Stimulated activated CD4-positive, alpha-beta T cell treated with anti-CD3 and anti-CD28 coated beads, TNF-alpha, amount 100 ng/mL, for 24 hours (primary cell): ENCODE data around the gene OSBPL2.

Source experiments
- DNase-seq, 3 experiments: peaks; one replicate each; pipeline ENCODE4 v3.0.0-alpha.2; 2020; ENCODE audit warnings: low read depth in 3 of 3

The OSBPL2 gene

DNA sequence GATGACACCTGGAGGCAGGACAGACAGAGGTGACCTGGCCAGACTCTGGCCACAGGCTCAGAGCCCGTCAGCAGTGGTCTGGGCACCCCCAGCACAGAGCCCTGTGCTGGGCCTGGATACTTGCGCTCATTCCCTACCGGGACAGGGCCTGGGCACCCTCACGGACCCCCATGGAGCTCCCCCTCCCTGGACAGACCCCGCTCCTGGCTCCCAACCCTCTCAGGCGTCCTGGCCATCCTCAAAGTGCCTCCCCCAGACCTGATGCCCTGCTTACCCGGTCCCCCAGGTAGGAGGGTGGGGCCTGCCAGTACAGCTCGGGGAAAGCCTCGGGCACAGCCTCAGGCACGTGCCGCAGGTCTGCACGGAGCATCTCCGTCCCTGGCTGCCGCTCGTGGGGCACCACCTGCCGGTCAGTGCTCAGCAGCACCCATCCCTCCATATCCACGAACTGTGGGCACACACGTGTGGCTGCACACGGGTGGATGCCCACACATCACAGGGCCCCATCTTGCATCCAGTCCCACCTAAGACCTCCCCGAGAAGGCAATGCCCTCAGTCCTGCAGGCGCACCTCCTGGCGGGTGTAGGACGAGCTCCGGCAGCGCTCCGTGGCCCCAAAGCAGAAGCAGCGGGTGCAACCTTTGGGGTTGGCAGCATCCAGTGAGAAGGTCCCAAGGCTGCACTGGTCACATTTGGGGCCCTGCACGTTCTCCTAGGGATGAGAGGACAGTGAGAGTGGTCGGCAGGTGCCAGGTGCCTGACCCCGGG lies 88.8 kb downstream of the OSBPL2 start:
- DNase-seq, result no peak

GRCh38 chr20:62327726-62328495 lies 89.6 kb downstream of the OSBPL2 start:
- DNase-seq, result no peak

DNA sequence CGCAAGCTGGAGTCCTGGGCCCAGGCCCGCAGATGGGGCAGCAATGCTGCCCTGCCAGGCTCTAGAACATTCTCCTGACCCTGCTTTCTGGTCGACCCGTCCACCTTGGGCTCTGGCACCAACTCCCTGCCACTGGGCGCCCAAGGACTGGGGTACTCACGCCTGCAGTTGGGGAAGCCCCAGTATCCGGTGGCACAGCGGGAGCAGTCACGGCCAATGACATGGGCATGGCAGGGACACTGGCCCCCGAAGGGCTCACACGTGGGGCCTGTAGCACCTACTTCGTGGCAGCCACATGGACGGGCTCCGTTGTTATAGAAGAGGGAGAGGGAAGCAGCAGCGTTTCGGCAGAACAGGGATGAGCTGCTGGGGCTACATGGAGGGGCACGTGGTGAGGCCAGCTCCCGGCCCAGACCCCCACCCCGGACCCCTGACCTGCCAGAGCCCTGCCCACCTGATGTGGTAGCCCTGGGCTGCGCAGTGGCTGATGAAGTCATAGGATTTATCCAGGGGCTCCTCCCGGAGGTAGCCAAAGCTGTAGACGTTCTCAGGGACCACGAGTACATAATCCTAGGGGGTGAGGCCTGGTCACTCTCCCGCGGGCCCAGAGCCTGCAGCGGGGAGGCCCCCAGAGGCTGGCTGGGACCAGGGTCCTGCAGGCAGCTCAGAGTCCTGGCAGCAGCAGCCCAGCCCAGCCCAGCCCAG lies 90.5 kb downstream of the OSBPL2 start:
- DNase-seq, result no peak

DNA sequence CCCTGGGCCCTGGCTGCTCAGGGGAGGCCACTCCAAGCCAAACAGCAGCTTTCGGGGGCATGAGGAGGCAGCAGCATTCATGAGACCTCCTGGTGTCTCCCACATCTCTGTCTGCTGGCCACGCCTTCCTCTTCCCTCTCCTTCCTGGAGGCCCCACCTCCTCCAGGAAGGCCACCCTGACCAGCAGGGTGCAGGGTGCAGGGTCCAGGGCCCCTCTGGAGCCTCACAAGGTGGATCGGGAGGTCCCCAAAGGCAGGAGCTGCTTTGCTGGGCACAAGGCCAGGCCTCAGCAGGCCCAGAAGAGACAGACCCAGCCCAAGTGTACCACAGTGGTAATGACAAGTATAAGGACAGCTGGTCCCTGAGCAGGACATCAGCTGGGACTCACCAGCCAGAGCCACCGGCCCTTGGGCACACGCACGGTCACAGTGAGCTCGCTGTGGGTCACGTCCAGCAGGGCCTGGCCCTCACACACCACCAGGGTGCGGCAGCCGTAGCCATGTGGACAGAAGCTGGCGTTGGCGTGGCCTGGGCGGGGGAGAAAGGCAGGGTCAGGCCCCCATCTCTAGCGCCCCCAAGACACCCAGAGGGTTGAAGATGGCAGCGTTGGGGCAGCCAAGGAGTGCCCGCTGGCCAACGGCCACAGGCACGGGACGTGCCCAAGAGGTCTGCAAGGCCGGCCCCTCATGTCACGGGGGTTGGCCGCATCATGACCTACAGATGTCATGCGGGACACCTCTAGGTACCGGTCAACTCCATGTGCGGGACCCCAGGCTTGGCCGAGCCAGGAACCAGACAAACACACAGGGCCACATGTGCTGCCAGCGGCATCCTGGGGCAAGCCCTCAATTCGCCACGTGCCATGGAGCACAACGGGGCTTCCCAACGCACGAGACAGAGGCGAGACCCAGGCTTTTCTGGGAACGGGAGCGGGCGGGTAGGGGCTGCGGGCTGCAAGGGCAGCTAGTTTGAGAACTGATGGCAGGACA lies 91.4 kb downstream of the OSBPL2 start:
- no peak for DNase-seq

GRCh38 chr20:62330576-62331317 lies 92.4 kb downstream of the OSBPL2 start:
- no peak for DNase-seq

GRCh38 chr20:62331347-62331746 lies 93.0 kb downstream of the OSBPL2 start:
- no peak for DNase-seq

DNA sequence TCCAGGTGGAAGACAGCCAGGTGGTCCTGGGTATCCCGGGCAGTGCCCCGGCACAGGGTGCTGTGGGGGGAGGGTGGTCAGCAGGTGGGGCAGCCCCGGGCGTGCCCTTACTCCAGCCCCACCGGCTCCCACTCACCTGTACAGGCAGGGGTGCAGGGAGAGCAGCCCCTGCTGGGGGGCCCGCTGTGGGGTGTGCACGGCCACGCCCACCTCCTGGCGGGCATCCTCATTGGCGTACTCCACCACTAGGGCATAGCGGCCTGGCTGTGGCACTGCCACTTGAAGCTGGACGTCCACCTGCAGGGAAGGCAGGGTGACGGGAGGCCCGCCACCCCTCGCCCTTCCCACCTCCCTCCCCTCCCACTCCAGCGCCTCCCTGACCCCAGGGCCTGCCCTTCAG lies 94.1 kb downstream of the OSBPL2 start:
- no peak for DNase-seq

DNA sequence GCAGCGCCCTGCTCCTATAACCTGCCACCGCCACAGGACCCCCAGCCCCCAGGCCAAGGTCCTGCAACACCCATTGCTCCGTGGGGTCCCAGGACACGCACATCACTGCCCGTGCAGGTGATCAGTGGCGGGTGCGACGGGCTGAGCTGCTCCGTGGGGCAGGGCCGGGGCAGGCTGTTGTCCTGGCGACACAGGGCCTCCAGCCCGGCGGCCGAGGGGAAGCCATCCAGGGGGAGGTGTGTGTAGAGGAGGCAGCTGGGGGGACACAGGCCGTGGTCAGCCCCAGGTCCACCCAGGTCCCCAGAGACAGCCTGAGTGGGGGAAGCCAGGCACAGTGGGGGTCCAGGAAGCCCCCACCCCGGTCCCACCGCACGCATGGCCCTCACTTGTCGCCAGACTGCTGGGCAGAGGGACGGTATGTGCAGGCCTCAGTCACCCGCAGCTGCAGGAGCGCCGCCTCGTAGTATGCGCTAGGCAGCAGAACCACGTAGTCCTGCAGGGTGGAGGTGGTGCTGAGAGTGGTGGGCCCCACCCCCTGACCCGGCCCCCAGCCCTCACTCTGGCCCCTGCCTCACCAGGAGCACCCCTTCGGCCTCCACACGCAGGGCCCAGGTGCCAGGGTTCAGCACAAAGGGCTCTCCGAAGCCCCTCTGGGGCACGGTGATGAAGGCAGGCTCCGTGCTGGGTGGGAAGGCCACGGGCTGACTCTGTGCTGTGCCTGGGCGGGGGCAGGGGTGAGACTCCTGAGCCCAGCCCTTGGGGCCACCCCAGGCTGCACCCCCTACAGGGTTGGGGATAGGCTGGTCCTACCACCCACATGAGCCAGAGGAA lies 94.9 kb downstream of the OSBPL2 start:
- no peak for DNase-seq

DNA sequence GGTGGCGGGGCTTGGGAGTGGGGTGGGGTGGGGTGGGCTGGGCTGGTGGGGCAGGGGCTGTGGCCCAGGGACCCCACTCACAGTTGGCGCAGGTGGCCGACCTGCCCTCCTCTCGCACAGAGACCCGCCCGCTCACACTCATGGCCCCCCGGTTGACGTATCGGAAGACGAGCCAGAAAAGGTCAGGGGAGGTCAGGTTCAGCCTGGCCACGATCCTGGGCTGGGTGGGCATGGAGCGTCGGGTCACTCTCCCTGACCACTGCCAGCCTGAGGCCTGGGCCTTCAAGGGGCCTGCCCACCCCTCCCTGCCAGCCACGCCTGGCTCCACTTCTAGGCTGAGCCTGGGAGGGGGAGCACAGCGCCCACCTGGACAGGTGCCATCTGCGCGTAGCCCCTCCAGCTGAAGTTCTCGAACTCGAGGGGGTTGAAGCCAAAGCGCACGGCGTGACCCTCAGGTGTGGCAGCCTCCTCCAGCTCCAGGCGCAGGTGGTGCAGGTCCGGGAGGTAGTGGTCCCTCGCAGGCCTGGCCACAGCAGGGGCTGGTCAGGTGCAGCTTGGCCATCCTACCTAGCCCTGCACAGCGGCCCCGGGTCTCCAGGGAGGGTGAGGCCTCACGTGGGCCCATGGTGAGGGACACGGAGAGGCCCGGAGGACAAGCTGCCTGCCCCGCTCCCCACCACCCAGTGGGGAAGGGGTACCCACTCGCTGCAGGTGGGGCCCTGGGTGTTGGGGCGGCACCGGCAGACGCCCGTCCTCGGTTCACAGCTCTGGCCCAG lies 95.7 kb downstream of the OSBPL2 start:
- no peak for DNase-seq

- DNase-seq, result no peak
Observed at GRCh38 chr20:62334881-62335280, 96.6 kb downstream of the OSBPL2 start.

GRCh38 chr20:62335532-62335931 lies 97.2 kb downstream of the OSBPL2 start:
- no peak for DNase-seq

- no peak for DNase-seq
Observed at GRCh38 chr20:62336329-62336728, 98.0 kb downstream of the OSBPL2 start.

GRCh38 chr20:62336775-62337557 lies 98.6 kb downstream of the OSBPL2 start:
- no peak for DNase-seq

- no peak for DNase-seq
Observed at GRCh38 chr20:62337558-62338293, 99.4 kb downstream of the OSBPL2 start.

GRCh38 chr20:62338294-62338620 lies 99.9 kb downstream of the OSBPL2 start:
- DNase-seq, result no peak

GRCh38 chr20:62339647-62340062 lies 101.3 kb downstream of the OSBPL2 start:
- DNase-seq, result no peak

GRCh38 chr20:62342910-62343309 lies 104.6 kb downstream of the OSBPL2 start:
- no peak for DNase-seq

DNA sequence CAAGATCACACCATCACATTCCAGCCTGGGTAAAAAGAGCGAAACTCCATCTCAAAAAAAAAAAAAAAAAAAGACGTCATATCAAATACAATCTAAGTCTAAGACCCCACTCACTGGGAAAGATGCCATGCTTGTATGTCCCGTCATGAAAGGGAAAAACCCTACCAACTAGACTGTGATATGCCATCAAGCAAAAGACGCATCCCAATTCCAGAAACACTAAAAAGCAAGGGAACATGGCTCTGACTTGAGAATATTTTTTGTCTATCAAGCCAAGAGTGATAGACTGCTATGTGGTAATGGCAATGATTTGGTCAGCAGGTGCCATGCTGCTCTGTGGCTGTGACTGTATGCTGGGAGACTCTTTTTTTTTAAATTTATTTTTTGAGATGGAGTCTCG lies 105.8 kb downstream of the OSBPL2 start:
- DNase-seq, result no peak
